Measurements from ENCODE around the gene NEIL3.

DNA sequence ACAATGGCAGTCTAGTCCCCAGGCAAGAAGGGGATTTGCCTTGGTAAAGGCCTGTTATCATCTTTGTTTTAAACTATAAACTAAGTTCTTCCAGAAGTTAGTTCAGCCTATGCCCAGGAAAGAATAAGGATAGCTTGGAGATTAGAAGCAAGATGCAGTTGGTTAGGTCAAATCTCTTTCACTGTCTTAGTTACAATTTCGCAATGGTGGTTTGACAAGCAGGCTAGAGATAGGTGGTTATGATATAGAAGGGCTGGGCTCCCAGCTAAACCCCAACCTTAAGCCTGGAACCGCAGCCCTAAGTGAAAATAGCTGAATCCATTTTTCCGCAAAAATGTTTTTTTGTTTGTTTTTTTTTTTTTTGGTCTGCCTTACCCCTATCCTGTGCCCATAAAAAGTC is 41.8 kb upstream of the NEIL3 start:
- TF ChIP-seq, protein P1, sequence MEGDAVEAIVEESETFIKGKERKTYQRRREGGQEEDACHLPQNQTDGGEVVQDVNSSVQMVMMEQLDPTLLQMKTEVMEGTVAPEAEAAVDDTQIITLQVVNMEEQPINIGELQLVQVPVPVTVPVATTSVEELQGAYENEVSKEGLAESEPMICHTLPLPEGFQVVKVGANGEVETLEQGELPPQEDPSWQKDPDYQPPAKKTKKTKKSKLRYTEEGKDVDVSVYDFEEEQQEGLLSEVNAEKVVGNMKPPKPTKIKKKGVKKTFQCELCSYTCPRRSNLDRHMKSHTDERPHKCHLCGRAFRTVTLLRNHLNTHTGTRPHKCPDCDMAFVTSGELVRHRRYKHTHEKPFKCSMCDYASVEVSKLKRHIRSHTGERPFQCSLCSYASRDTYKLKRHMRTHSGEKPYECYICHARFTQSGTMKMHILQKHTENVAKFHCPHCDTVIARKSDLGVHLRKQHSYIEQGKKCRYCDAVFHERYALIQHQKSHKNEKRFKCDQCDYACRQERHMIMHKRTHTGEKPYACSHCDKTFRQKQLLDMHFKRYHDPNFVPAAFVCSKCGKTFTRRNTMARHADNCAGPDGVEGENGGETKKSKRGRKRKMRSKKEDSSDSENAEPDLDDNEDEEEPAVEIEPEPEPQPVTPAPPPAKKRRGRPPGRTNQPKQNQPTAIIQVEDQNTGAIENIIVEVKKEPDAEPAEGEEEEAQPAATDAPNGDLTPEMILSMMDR (IDR thresholded peaks at IDR 0.05; ENCODE audit: borderline replicate concordance, extremely low read depth, low read length, poor library complexity, severe bottlenecking), result no peak
- no peak for TF ChIP-seq EZH2 (IDR thresholded peaks at IDR 0.05; ENCODE audit: borderline replicate concordance, low read depth, low read length, severe bottlenecking)

Measured in DND-41 (cell line).